HS-27A (cell line): ENCODE results near the gene FSTL4.

Experiments
- DNase-seq: peaks from one replicate; pipeline ENCODE4 v3.0.0-alpha.2; 2012; ENCODE audit warnings: low read depth, missing footprints

FSTL4 gene

GRCh38 chr5:133612249-133612860, at the start of gene FSTL4:
TSS of gene FSTL4 (minus strand) at chr5:133612541.
- no peak for DNase-seq

GRCh38 chr5:133661389-133661788, 49.0 kb upstream of the FSTL4 start:
- DNase-seq: no peak

- no peak for DNase-seq
Measured at GRCh38 chr5:133658327-133658726, 46.0 kb upstream of the FSTL4 start.

GRCh38 chr5:133657036-133657435, 44.7 kb upstream of the FSTL4 start:
- DNase-seq: no peak

- DNase-seq: no peak
Measured at GRCh38 chr5:133655966-133656365, 43.6 kb upstream of the FSTL4 start.

GRCh38 chr5:133653760-133654049, 41.4 kb upstream of the FSTL4 start:
- DNase-seq: no peak

- DNase-seq: no peak
Measured at GRCh38 chr5:133652951-133653759, 40.8 kb upstream of the FSTL4 start.

- no peak for DNase-seq
Measured at GRCh38 chr5:133644000-133644865, 31.9 kb upstream of the FSTL4 start.

- no peak for DNase-seq
Measured at GRCh38 chr5:133643365-133643764, 31.0 kb upstream of the FSTL4 start.

GRCh38 chr5:133642153-133642722, 29.9 kb upstream of the FSTL4 start:
- no peak for DNase-seq

GRCh38 chr5:133641683-133642082, 29.3 kb upstream of the FSTL4 start:
- DNase-seq: no peak

GRCh38 chr5:133639850-133640528, 27.6 kb upstream of the FSTL4 start:
- no peak for DNase-seq

GRCh38 chr5:133638436-133638835, 26.1 kb upstream of the FSTL4 start:
- DNase-seq: no peak

- no peak for DNase-seq
Measured at GRCh38 chr5:133637206-133637605, 24.9 kb upstream of the FSTL4 start.

GRCh38 chr5:133635051-133635450, 22.7 kb upstream of the FSTL4 start:
- no peak for DNase-seq

- no peak for DNase-seq
Measured at GRCh38 chr5:133627180-133627579, 14.8 kb upstream of the FSTL4 start.

- DNase-seq: no peak
Measured at GRCh38 chr5:133624316-133624715, 12.0 kb upstream of the FSTL4 start.

GRCh38 chr5:133618141-133618540, 5.8 kb upstream of the FSTL4 start:
- DNase-seq: no peak

- no peak for DNase-seq
Measured at GRCh38 chr5:133613743-133614142, 1.4 kb upstream of the FSTL4 start.

- DNase-seq: no peak
Measured at GRCh38 chr5:133613184-133613583, 843 bp upstream of the FSTL4 start.

GRCh38 chr5:133611357-133612248, 738 bp downstream of the FSTL4 start:
- DNase-seq: no peak
